Breast epithelium (tissue), 3 donors: ENCODE results near the gene FAM228B.

Experiments
- CTCF ChIP-seq, 3 donors: fragments of 450-650 bp; IDR thresholded peaks; one replicate each; pipeline ENCODE4 v1.5.1; 2016 to 2017; ENCODE audit warnings: antibody characterized with exemption in 3 of 3, mild to moderate bottlenecking in 3 of 3, moderate library complexity in 3 of 3
- POLR2A ChIP-seq: fragments of 450-650 bp; IDR thresholded peaks from one replicate; pipeline ENCODE4 v1.6.1; 2016; ENCODE audit warnings: antibody characterized with exemption, mild to moderate bottlenecking, moderate library complexity
- POLR2AphosphoS5 ChIP-seq, 3 donors: sonication (generic); formaldehyde crosslinking; IDR thresholded peaks; one replicate each; pipeline ENCODE4 v1.6.1; 2017; ENCODE audit warnings: antibody characterized with exemption in 3 of 3

- TF ChIP-seq POLR2A (no peak), POLR2AphosphoS5 (IDR thresholded peaks at IDR 0.05) (no peak), CTCF (IDR thresholded peaks at IDR 0.05) (no peak)
Measured at GRCh38 chr2:24207359-24207758, 84.1 kb downstream of the FAM228B start.
